Lung (tissue), 12 donors: ENCODE data around the gene HOXB1. TPM values are rescaled to one million over a fixed set of nuclear protein-coding genes. Genes with fewer than 3 reads are reported as not detected.

Source experiments
- ATAC-seq: fragments of 200-7000 bp; cut with Tn5 transposase; one replicate; pipeline ENCODE4 v1.9.1; 2020; ENCODE audit warnings: moderate number of reproducible peaks; ENCODE audit not compliant: insufficient read depth, low FRiP score
- DNase-seq, 3 donors: peaks; one replicate each; pipeline ENCODE4 v3.0.0-alpha.2; 2013 to 2017
- H3K27ac ChIP-seq, 2 donors: one replicate each; pipeline ENCODE4 v1.5.1; 2013; ENCODE audit warnings: mild to moderate bottlenecking in 2 of 2, moderate library complexity in 2 of 2, control low read depth in 1 of 2, inconsistent platforms in 1 of 2, low read depth in 1 of 2, low read length in 1 of 2
- H3K27me3 ChIP-seq, 3 donors: one replicate each; pipeline ENCODE4 v1.5.1; 2013; ENCODE audit warnings: low read length in 2 of 3; ENCODE audit not compliant: control insufficient read depth in 3 of 3, insufficient read depth in 3 of 3
- H3K36me3 ChIP-seq, 4 donors: one replicate each; pipeline ENCODE4 v1.5.1; 2013; ENCODE audit warnings: low read length in 4 of 4, mild to moderate bottlenecking in 1 of 4, moderate library complexity in 1 of 4; ENCODE audit not compliant: control insufficient read depth in 4 of 4, insufficient read depth in 4 of 4
- H3K4me1 ChIP-seq, 5 donors: one replicate each; pipeline ENCODE4 v1.5.1; 2013; ENCODE audit warnings: low read length in 5 of 5, mild to moderate bottlenecking in 2 of 5, moderate library complexity in 1 of 5; ENCODE audit not compliant: control insufficient read depth in 5 of 5, insufficient read depth in 5 of 5
- H3K4me3 ChIP-seq: one replicate; pipeline ENCODE4 v1.5.1; 2013; ENCODE audit warnings: mild to moderate bottlenecking, control low read depth, moderate library complexity
- H3K9ac ChIP-seq, 2 donors: one replicate each; pipeline ENCODE4 v1.5.1; 2013; ENCODE audit warnings: low read length in 2 of 2, control low read depth in 1 of 2; ENCODE audit not compliant: insufficient read depth in 1 of 2
- H3K9me3 ChIP-seq, 4 donors: one replicate each; pipeline ENCODE4 v1.5.1; 2013; ENCODE audit warnings: low read length in 3 of 4, mild to moderate bottlenecking in 1 of 4, moderate library complexity in 1 of 4; ENCODE audit not compliant: control insufficient read depth in 4 of 4, insufficient read depth in 3 of 4
- WGBS, 2 donors: extraction: QIAGEN DNeasy Blood & Tissue Kit; methylation state at CpG; one replicate each; pipeline ENCODE4 v1.1.7; 2013; 5-methylcytosine and 5-hydroxymethylcytosine counted together
- polyA plus RNA-seq, 2 donors: library from polyadenylated mRNA; stranded (reverse); fragments of 200-250 nt; gene quantifications; one replicate each; pipeline ENCODE4 v1.2.1, GENCODE V29; 2013
- total RNA-seq, 2 donors: library from RNA; depleted of rRNA in 1 of 2; stranded (reverse); fragments of >200 nt in 1 of 2; gene quantifications; one replicate each; pipeline ENCODE4 v1.2.1, GENCODE V29; 2014 to 2021
- TF ChIP-seq, protein P1 (sequence below): IDR thresholded peaks from 2 replicates; pipeline ENCODE4 v1.5.1; 2012; ENCODE audit warnings: mild to moderate bottlenecking; ENCODE audit errors: control extremely low read depth, extremely low read depth
- donor health status: control.
- donor health status: control.
- donor health status: Bipolar disorder and iron deficiency.
- donor health status: healthy.
- donor health status: DM: yes; HTN: yes; CAD: no.

The HOXB1 gene
- total and polyA plus RNA-seq, 4 donors, result not detected

- TF ChIP-seq, protein P1, sequence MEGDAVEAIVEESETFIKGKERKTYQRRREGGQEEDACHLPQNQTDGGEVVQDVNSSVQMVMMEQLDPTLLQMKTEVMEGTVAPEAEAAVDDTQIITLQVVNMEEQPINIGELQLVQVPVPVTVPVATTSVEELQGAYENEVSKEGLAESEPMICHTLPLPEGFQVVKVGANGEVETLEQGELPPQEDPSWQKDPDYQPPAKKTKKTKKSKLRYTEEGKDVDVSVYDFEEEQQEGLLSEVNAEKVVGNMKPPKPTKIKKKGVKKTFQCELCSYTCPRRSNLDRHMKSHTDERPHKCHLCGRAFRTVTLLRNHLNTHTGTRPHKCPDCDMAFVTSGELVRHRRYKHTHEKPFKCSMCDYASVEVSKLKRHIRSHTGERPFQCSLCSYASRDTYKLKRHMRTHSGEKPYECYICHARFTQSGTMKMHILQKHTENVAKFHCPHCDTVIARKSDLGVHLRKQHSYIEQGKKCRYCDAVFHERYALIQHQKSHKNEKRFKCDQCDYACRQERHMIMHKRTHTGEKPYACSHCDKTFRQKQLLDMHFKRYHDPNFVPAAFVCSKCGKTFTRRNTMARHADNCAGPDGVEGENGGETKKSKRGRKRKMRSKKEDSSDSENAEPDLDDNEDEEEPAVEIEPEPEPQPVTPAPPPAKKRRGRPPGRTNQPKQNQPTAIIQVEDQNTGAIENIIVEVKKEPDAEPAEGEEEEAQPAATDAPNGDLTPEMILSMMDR, result no peak
- ATAC-seq, result no peak
- Histone ChIP-seq H3K4me1 (peaks cover 0 to 75% (median 10%) of the 10 kb centered on the region in 5 donors), H3K9ac (peak overlapping the region in 1 of 2 donors; percentile 91), H3K27ac (peak overlapping the region in 1 of 2 donors; percentile 59), H3K4me3 (no peak overlapping the region), H3K9me3 (peaks cover 0 to 3% (median 0%) of the 10 kb centered on the region in 4 donors), H3K27me3 (peaks cover 0 to 69% (median 0%) of the 10 kb centered on the region in 3 donors), H3K36me3 (peaks cover 0 to 18% (median 4%) of the 10 kb centered on the region in 4 donors)
- no peak for DNase-seq
- 44 to 47% methylated on average over 6 of the region's 6 CpGs for WGBS, 2 donors
These were observed 17.9 kb upstream of the HOXB1 start for GRCh38 chr17:48548523-48549280.

- Histone ChIP-seq H3K27ac (peak overlapping the region; percentile 34 to 79), H3K36me3 (peaks cover 0 to 24% (median 4%) of the 10 kb centered on the region in 4 donors), H3K4me3 (no peak overlapping the region), H3K27me3 (peaks cover 0 to 67% (median 0%) of the 10 kb centered on the region in 3 donors), H3K9ac (peak overlapping the region; percentile 13 to 91), H3K9me3 (peaks cover 0 to 3% (median 0%) of the 10 kb centered on the region in 4 donors), H3K4me1 (peaks cover 0 to 68% (median 10%) of the 10 kb centered on the region in 5 donors)
- peak; percentile 83 to 95 (median 94) for DNase-seq
- 23 to 30% methylated on average over 24 of the region's 24 CpGs for WGBS, 2 donors
- TF ChIP-seq, protein P1, result no peak
- no peak for ATAC-seq
These were observed 17.2 kb upstream of the HOXB1 start for GRCh38 chr17:48547808-48548522.

DNA sequence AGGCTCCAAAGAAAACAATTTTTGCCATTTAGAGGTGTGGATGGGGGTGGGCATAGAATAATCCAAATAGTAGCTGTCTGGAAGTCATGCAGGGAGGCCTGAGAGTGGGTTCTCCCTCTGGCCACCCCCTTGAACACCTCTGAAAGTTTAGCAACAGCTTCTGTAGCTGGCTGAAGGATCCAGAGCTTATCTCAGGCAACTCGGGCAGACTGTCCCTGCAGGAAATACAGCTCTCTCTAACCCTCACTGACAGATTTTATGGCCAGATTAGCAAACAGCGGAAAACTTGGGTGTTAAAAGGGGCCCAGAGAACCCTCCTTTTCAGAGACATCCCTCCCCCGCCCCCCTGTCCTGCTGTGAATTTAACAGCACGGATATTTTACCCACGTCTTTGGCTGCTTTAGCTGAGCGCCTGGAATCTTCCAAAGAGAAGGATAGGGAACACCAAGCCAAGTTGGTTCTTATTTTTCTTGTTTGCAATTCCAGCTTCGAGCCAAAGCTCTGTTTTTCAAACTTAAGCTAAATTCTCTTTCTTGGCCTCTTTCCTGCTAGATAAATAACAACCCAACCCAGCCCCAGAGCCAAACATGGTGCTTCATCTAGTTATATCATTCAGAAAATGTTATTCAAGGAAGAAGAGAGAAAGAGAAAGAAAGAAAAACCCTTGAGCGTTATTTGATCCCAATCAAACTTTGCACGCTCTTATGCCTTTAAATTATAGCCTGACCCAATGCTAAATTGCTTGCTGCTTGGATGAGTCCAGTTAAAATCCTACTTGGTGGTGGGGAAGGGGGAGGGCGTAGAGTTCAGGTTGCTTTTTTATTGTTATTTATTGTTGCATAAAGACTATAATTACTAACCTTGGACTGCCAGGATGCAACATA is 16.4 kb upstream of the HOXB1 start:
- peaks cover 0 to 69% (median 0%) of the 10 kb centered on the region in 3 donors for H3K27me3 ChIP-seq
- H3K4me1 ChIP-seq, result peaks cover 0 to 62% (median 10%) of the 10 kb centered on the region in 5 donors
- WGBS, 2 donors, result 35 to 36% methylated on average over 10 of the region's 10 CpGs

More for the DNA sequence above, 16.4 kb upstream of the HOXB1 start:
- Histone ChIP-seq H3K4me3 (no peak overlapping the region), H3K9me3 (peaks cover 0 to 3% (median 0%) of the 10 kb centered on the region in 4 donors), H3K9ac (peak overlapping the region; percentile 37 to 91), H3K27ac (peak overlapping the region; percentile 4 to 79), H3K36me3 (peaks cover 0 to 28% (median 4%) of the 10 kb centered on the region in 4 donors)
- TF ChIP-seq, protein P1, result no peak
- ATAC-seq, result no peak
- peak; percentile 86 to 98 (median 97) for DNase-seq
